Sigmoid colon (tissue), 3 donors: Measurements from ENCODE around the gene STRADA.

Experiments
- CTCF ChIP-seq, 4 experiments: fragments of 450-650 bp in 3 of 4; fragments of 200-600 bp in 1 of 4; IDR thresholded peaks; one replicate each; pipeline ENCODE4 v1.5.1; 2016 to 2019; ENCODE audit warnings: antibody characterized with exemption in 4 of 4, mild to moderate bottlenecking in 3 of 4, moderate library complexity in 2 of 4
- POLR2A ChIP-seq, 2 donors: fragments of 450-650 bp; IDR thresholded peaks; one replicate each; pipeline ENCODE4 v1.6.1; 2016; ENCODE audit warnings: antibody characterized with exemption in 2 of 2, mild to moderate bottlenecking in 2 of 2, moderate library complexity in 2 of 2

GRCh38 chr17:63760771-63761539 is 19.4 kb upstream of the STRADA start:
- TF ChIP-seq CTCF (IDR thresholded peaks at IDR 0.05), result no peak
- TF ChIP-seq POLR2A (IDR thresholded peaks at IDR 0.05), result no peak
